ENCODE results near the gene HAT1. TPM values are rescaled to one million over a fixed set of nuclear protein-coding genes. Genes with fewer than 3 reads are reported as not detected.
"Not testable (repeated sequence)": the region's sequence is repeated elsewhere in the genome, so short reads cannot be mapped to it uniquely, and the experiment has no call there.

Gene HAT1
- total RNA-seq, 1 donor from 2014 or later: 37.9 TPM

DNA sequence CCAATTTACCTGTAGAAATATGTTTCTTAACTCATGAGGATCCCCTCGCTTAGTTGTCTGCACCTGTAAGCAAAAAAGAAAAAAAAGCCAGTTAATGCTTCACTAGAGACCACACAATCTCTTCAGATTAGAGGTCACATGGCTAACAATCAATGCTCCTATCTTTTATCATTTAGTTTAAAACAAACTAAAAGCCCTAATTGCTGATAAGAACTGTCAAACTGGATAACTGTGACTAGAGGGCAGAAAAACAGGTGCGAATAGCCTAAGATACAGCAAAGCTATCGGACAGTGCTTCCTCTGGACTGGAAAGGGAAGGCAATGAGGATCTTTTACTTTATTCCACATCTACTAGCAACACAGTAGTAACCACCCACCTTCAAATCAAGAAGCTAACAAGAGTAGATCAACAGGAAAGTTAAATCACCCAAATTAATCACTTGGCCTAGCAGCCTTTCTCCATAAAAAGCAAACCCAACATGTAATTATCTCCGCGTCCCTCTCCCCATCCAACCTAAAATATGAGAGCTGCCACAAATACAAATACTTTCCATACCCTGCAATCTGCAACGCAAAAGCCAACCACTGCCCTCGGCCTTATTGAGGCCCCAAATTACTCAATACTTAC, 29.0 kb upstream of the HAT1 start:
- no peak for TF ChIP-seq CTCF (IDR thresholded peaks at IDR 0.05)
- Mint-ChIP-seq H3K27me3 (ENCODE audit: low read depth) (no peaks in the 10 kb centered on the region), H3K9me3 (ENCODE audit: low read depth) (no peaks in the 10 kb centered on the region)

DNA sequence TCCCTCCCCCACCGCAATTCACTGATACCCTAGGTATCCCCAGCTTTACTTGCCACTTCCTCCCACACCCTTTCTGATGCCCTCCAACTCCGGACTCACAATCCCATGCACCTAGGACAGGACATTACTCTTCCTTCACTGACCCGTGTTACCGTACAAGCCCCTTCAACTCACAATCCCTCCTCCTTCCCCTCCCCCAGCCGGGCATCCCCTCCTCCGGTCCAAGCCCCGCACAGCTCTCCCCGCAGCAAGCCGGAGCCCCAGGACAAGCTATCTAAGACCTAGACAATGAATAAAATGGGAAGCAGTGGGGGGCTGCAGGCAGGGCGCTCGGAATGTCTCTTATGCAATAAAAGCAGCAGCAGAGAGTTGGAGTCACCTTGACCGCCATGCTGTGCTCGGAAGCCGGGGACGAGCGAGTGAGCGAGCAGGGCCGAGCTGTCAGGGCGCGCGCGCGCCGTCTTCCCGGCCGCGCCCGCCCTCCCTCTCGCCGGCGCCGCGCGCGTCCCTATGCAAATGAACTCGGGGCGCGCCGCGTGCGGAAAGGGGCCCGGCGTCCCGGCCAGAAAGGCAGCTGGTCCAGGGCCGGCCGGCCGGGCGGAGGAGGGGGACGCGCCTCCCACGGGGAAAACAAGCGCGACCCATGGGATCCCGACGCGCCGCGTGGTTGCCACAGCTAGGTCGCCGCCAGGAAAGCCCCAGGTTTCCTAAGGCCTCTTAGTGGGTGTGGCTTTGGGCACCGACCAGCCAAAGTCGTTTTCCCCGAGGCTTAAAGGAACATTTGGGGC, 28.2 kb upstream of the HAT1 start, which contains the start of gene SLC25A12:
SLC25A12 (minus strand) TSS at position 421 of the 788 bp plus-strand sequence; CDS start at position 391, 30 bp downstream.
- H3K36me3 Mint-ChIP-seq (ENCODE audit: low read depth): peaks cover 1% of the 10 kb centered on the region
- H3K27me3 Mint-ChIP-seq (ENCODE audit: low read depth): no peaks in the 10 kb centered on the region
- peaks cover 51% of the 10 kb centered on the region for H3K4me1 Mint-ChIP-seq (ENCODE audit: low read depth)
- peak within 1 kb of the TSS; percentile 80 for H3K27ac Mint-ChIP-seq (ENCODE audit: unreplicated experiment)
- TF ChIP-seq CTCF (IDR thresholded peaks at IDR 0.05): no peak
- peak within 1 kb of the TSS; percentile 86 for H3K4me3 Mint-ChIP-seq (ENCODE audit: unreplicated experiment)
- no peak for DNase-seq (ENCODE audit: low spot score)
- H3K9me3 Mint-ChIP-seq (ENCODE audit: low read depth): no peaks in the 10 kb centered on the region

More for the DNA sequence above, 29.0 kb upstream of the HAT1 start:
- Mint-ChIP-seq H3K4me1 (ENCODE audit: low read depth) (peaks cover 51% of the 10 kb centered on the region), H3K27ac (ENCODE audit: unreplicated experiment) (peak overlapping the region; percentile 80), H3K36me3 (ENCODE audit: low read depth) (peaks cover 2% of the 10 kb centered on the region), H3K4me3 (ENCODE audit: unreplicated experiment) (peak overlapping the region; percentile 86)
- no peak for DNase-seq (ENCODE audit: low spot score)

DNA sequence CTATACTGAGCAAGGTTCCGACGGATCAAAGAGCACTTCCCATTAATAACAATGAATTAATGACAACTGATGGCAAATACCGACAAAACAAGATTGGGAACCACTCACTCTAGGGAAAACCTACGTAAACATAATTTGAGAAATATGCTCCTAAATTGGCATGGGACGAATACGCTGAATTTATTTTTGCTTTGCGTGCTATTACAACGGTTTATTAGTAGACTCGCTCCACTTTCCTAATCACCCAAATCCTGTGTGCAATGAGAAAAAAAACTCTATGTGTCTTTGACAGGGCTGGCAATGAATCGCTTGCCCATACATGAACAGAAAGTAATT, 27.7 kb upstream of the HAT1 start:
- Mint-ChIP-seq H3K36me3 (ENCODE audit: low read depth) (peaks cover 1% of the 10 kb centered on the region), H3K27ac (ENCODE audit: unreplicated experiment) (peak overlapping the region; percentile 77), H3K9me3 (ENCODE audit: low read depth) (no peaks in the 10 kb centered on the region), H3K27me3 (ENCODE audit: low read depth) (no peaks in the 10 kb centered on the region), H3K4me1 (ENCODE audit: low read depth) (peaks cover 47% of the 10 kb centered on the region), H3K4me3 (ENCODE audit: unreplicated experiment) (peak overlapping the region; percentile 86)
- DNase-seq (ENCODE audit: low spot score): no peak
- TF ChIP-seq CTCF (IDR thresholded peaks at IDR 0.05): no peak

- H3K4me3 Mint-ChIP-seq (ENCODE audit: unreplicated experiment): no peak overlapping the region
- no peaks in the 10 kb centered on the region for H3K27me3 Mint-ChIP-seq (ENCODE audit: low read depth)
- no peak for DNase-seq (ENCODE audit: low spot score)
- no peak for TF ChIP-seq CTCF (IDR thresholded peaks at IDR 0.05)
- H3K36me3 Mint-ChIP-seq (ENCODE audit: low read depth): peaks cover 1% of the 10 kb centered on the region
- H3K27ac Mint-ChIP-seq (ENCODE audit: unreplicated experiment): no peak overlapping the region
- peaks cover 45% of the 10 kb centered on the region for H3K4me1 Mint-ChIP-seq (ENCODE audit: low read depth)
- H3K9me3 Mint-ChIP-seq (ENCODE audit: low read depth): no peaks in the 10 kb centered on the region
These were observed 26.5 kb upstream of the HAT1 start for GRCh38 chr2:171895786-171896185.

DNA sequence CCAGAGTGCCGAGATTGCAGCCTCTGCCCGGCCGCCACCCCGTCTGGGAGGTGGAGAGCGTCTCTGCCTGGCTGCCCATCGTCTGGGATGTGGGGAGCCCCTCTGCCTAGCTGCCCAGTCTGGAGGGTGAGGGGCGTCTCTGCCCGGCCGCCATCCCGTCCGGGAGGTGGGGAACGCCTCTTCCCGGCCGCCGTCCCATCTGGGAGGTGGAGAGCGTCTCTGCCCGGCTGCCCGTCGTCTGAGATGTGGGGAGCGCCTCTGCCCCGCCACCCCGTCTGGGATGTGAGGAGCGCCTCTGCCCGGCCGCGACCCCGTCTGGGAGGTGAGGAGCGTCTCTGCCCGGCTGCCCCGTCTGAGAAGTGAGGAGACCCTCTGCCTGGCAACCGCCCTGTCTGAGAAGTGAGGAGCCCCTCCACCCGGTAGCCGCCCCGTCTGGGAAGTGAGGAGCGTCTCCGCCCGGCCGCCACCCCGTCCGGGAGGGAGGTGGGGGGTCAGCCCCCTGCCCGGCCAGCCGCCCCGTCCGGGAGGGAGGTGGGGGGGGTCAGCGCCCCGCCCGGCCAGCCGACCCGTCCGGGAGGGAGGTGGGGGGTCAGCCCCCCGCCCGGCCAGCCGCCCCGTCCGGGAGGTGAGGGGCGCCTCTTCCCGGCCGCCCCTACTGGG, 22.5 kb upstream of the HAT1 start:
- not testable (repeated sequence) for H3K36me3 Mint-ChIP-seq (ENCODE audit: low read depth); H3K27ac Mint-ChIP-seq (ENCODE audit: unreplicated experiment); DNase-seq (ENCODE audit: low spot score); H3K27me3 Mint-ChIP-seq (ENCODE audit: low read depth); H3K9me3 Mint-ChIP-seq (ENCODE audit: low read depth); H3K4me3 Mint-ChIP-seq (ENCODE audit: unreplicated experiment)
- peaks cover 21% of the 10 kb centered on the region for H3K4me1 Mint-ChIP-seq (ENCODE audit: low read depth)

Data from chondrocyte (in vitro differentiated cells).